HG02973 (cell line): Measurements from ENCODE around the gene IFI35.

Experiments
- ATAC-seq: cut with Tn5 transposase; IDR thresholded peaks from one replicate; pipeline ENCODE4 v1.9.1; 2021; ENCODE audit warnings: moderate library complexity; ENCODE audit not compliant: unreplicated experiment

Gene IFI35

DNA sequence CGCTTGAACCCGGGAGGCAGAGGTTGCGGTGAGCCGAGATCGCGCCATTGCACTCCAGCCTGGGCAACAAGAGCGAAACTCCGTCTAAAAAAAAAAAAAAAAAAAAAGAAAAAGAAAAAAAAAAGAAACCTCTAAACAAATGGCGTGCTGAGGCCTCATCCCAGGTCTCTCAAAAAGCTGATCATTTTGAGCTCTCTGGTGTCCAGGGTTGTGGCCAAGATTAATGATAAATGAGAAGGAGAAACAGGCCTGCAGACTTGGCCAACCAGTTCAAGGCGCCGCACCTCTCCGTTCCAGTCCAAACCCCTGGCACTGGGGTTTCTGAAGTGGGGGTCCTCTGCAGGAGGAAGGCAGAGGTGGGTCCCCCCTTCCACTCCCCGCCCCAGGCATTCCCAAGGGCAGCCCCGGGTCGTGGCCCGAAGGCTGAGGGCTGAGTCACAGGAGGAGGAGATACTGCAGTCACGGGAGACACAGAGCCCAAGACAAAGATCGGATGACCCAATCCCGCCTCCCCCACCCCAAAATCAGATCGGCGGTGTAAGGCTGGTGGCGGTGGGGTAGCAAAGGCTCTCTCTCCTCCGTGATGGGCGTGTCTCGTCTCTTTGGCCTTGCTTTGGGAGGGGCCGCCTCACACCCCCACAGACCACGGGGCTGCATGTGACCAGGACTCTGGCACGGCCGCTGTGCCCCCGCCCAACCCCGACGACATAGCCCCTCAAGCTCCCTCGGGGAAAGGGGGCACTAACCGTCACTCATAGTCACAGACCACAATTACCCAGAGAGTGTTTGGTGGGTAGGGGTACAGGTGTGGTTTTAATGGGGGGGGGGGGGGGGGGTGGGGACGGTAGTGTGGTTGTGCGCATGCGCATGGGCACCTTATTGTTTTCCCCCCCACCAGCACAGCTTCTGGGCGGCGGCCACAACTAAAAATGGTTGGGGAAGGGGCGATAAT is 14.5 kb downstream of the IFI35 start:
- no peak for ATAC-seq

- no peak for ATAC-seq
These were observed 15.3 kb downstream of the IFI35 start, which contains the start of gene VAT1 for GRCh38 chr17:43021741-43022512. TSS of gene VAT1 (minus strand) at chr17:43022385. CDS start at chr17:43022322, 63 bp downstream.

DNA sequence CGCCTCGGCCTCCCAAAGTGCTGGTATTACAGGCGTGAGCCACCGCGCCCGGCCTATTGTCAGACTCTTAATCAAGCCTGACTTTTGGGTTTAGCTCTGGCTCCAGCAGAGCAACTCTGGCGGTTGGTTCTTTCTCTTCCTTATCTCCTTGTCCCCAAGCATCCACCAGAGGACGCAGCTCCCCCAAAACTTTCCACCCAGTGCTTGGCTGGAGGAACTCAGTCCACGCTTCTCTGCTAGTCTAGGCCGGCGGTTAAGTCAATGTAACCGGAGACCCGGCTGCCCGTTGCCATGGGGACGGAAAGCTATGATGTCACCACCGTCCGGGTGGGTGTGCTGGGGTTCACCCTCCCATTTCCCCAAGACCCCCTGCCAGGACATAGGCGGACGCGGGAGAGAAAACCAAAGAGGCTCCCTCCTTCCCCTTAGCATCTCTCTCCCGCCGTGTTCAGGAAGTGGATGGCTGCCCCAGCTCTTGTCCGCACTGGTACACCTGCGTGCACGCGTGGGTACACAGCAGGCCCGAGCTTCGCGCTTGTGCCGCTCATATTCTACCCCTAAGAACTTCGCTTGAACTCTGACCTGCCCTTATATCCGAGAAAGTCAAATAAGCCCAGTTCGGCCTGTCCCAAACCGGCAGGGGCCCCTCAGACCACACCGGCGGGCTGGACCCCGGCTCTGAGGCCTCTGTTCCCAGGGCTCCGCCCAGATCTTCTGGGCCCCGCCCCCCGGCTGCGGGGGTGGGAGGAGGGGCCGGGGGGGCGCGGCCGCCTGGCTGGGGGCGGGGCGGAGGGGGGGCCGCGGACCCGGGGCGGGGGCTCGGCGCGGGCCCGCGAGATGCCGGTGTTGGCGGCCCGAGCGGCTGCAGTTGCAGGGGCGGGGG is 18.1 kb downstream of the IFI35 start, which contains the start of gene RND2:
Gene RND2, plus strand, starts transcription at position 825 of the 883 bp plus-strand sequence. CDS start 117 bp downstream, outside the sequence.
- ATAC-seq: no peak

GRCh38 chr17:43025290-43025657 is 18.7 kb downstream of the IFI35 start:
- no peak for ATAC-seq

GRCh38 chr17:43025766-43026537 is 19.4 kb downstream of the IFI35 start:
- no peak for ATAC-seq

GRCh38 chr17:43026595-43026994 is 20.0 kb downstream of the IFI35 start:
- no peak for ATAC-seq

GRCh38 chr17:43027091-43028032 is 20.8 kb downstream of the IFI35 start:
- no peak for ATAC-seq

DNA sequence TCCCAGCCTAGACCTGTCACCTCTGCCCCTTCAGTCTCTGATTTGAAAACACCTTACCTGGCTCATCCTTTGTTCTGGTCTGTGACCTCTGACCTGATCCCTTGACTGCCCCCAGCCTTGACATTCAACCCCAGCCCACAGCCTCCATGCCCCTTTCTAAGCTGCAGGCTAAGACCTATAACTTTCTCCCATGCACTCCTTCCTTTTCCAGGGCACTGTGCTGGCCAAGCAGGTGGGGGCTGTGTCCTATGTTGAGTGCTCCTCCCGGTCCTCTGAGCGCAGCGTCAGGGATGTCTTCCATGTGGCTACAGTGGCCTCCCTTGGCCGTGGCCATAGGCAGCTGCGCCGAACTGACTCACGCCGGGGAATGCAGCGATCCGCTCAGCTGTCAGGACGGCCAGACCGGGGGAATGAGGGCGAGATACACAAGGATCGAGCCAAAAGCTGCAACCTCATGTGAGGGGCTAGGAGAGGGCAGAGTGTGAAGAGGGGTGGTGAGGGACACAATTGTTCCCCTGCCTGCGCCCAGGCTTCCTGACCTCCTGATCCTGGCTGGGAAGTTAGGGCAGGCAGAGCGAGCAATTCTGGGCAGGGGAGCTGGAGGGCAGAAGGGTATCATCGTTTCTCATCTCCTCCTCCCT is 21.8 kb downstream of the IFI35 start:
- no peak for ATAC-seq

GRCh38 chr17:43030137-43030767 is 23.7 kb downstream of the IFI35 start:
- ATAC-seq: no peak

DNA sequence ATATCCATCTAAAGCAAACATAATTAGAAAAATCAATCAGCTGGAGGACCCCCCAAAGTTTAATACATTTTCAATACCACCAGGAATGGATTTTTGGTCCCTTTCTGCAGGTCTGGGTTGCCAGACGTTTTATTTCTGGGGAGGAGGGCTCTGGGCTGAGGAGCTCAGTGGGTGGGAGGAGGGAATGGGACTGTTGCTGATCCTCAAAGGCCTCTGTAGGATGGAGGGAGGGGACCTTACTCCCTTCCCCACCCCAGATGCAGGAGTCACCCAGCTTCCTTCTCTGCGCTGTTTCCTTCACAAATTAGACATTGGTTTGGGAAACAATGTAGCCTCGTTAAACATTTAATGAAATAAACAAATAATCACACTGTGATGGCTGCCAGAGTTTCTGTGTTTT is 25.1 kb downstream of the IFI35 start:
- ATAC-seq: no peak

DNA sequence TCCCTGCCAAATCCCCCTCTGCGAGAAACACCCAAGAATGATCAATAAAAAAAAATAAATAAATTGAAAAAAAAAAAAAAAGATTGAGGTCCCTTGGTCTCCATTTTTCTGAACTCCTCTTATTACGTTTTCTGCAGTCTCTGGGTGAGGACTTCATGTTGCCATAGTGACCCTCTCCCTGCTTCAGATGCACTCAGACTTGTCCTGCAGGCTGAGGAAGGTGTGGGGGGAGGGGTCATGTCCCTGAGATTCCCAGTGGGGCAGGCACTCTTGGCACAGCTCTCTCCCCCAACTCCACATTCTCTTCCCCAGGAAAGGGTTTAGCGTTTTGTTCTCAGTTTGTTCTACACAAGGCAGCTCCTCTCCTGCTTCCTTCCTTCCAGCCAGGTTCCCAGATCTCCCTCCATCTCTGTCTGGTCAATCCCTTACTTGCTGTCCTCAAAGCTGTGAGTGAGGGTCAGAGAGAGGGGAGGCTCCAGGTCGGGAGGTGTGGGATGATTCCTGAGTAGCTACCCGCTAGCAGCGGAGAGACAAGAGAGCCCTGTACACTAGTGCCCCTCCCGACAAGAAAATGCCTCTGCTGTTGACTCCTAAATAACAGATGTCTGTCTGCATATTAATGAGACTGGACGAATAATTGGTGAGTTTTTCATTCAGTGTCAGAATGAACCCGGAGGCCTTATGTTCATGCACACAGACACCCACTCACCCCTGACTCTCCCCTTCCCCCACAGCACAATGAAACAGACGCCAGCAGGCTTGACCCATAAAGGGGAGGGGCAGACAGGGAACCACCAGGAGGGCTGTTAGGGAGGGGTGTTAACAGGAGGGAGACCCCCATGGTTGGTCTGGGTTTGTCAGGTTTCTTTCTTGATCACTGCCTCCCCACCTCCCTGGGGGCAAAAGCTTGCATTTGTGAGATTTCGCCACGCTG is 27.6 kb downstream of the IFI35 start:
- ATAC-seq: no peak

- ATAC-seq: no peak
These were observed 28.3 kb downstream of the IFI35 start for GRCh38 chr17:43034894-43035293.

DNA sequence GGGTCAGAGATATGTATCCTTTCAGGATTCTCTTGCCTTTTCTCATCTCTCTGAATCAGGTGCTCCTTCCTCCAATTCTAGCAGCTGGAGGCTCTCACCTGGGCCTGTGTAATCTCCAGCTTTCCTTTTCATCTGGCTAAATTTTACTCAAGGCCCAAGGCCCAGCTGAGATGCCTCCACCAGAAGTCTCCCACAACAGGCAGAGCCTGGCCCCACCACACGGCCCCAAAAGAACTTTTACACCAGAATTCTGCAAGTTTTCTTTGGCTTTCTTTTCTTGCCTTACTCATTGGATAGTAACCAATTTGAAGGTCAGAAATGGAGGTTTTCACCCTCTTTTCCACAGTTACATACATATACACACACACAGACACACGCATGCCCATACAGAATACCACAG is 33.1 kb downstream of the IFI35 start:
- ATAC-seq: no peak

GRCh38 chr17:43040655-43041054 is 34.1 kb downstream of the IFI35 start:
- no peak for ATAC-seq

- no peak for ATAC-seq
These were observed 35.5 kb downstream of the IFI35 start for GRCh38 chr17:43042025-43042628.

DNA sequence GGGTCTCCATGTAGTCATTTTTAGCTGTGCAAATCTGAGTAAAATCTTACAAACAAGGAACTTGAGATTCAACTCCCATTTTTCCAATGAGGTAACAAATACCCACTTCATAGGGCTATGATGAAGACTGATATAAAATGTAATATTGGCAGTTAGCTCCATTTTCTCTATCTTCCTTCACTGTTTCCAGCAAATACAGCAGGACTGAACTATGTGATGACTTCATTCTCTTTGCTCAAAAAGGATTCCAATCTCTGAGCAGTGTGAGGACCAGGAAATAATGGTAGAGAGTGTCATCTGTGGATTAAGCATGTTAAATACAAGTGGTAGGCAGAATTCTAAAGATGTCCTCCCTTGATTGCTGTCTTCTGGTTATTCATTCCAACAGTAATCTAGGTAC is 36.7 kb downstream of the IFI35 start:
- no peak for ATAC-seq
